Stimulated activated CD8-positive, alpha-beta memory T cell treated with anti-CD3 and anti-CD28 coated beads, Interleukin-4, amount 100 ng/mL, for 48 hours (primary cell): Measurements from ENCODE around the gene IQUB.
"Not testable (repeated sequence)": the region's sequence is repeated elsewhere in the genome, so short reads cannot be mapped to it uniquely, and the experiment has no call there.

Experiments
- DNase-seq: peaks from one replicate; pipeline ENCODE4 v3.0.0-alpha.2; 2020

IQUB gene

DNA sequence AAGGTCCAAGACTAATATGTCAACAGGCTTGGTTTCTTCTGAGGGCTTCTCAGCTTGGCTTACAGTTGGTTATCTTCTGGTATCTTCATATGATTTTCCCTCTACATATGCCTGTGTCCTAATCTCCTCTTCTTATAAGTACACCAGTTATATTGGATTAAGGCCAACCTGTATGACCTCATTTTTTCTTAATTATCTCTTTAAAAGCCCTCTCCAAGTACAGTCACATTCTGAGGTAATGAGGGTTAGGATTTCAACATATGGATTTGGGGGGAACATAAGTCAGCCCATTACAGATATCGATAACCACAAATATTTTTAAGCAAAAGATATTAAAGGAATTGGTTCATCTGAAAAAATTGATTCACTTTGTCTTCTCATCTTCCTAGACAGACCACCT is 49.2 kb downstream of the IQUB start:
- DNase-seq = no peak

DNA sequence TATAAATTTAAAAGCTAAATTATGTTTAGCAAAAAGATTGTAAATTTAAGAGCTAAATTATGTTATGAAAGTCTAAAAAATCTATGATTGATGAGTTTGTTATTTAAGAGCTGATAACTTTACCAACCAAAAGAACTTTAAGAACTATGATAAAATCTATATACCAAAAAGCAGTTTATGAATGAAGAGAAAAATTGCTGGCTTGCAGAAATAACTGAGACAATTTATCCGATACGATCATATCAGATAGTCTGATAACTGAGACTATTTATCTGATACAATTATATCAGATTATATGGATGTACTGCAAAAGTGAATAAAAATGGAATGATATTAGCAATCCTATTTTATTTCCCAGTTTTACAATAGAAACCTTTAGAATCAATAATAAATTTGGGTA is 50.2 kb downstream of the IQUB start:
- no peak for DNase-seq

- no peak for DNase-seq
These were observed 54.3 kb downstream of the IQUB start for GRCh38 chr7:123480107-123480506.

- DNase-seq = not testable (repeated sequence)
These were observed 56.3 kb downstream of the IQUB start for GRCh38 chr7:123478056-123478455.

DNA sequence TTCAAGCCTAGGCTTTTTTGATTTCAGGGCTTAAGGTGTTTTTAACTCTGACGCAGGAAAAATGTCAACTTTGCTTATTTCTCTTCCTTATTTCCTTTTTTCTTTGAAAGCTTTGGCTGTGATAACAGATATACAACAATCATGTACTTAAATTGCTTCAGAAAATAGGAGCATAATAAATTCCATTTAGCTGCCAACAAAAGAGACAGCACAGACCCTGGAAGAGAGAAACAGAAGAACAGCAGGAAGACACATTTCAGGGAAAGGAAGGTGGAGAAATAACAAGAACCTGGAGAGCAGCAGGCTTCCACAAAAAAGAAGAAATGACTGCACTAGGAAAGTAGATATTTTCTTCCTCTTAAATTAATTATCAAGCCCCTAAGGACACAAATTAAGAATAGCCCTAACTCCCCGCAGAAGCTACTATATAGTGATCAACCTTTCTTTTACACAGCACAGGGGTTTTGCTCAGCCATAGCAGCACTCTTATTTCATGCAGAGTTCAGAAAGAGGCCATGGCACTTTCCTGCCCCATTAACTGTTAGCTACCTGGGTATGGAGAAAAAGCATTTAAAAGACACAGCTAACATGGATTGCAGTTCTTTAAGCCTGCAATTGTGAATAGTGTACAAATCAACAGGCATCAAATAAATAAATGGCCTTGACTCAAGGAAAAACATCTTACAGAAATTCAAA is 61.5 kb downstream of the IQUB start:
- DNase-seq = no peak

DNA sequence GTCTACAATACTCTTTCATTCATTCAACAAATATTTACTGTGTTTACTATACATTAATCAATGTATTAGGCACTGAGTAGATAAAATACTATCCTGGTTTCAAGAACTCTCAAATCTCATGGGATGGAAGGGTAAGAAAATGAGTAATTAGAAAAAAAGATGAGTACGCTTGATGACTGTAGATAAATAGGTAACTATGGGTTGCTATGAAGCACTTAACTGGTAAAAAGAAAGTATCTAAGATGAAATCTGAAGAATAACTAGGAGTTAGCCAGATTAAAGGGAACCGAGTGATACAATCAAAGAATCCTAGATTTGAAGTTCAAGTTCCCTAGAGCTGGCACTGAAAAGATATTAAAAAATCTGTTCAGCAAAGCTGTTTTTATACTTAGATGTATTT is 62.1 kb downstream of the IQUB start:
- no peak for DNase-seq

DNA sequence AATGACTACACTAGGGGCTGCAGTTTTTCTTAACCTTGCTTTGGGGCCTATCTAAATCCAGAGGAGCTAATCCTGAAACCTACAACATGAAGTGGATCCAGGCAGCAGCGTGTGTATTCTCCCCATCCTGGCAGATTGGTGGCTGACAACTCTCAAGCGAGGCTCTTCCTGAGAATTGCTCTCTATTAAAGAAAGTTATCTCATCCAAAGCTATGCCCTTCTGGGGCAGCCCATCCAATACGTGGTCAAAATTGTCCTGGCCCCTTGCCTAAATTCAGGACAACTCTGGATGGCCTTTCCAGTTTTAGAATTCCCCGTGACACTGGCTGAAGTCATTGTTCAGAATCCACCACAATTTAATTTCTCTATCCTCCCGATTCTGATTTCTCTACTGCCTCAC is 66.1 kb downstream of the IQUB start:
- DNase-seq = no peak

DNA sequence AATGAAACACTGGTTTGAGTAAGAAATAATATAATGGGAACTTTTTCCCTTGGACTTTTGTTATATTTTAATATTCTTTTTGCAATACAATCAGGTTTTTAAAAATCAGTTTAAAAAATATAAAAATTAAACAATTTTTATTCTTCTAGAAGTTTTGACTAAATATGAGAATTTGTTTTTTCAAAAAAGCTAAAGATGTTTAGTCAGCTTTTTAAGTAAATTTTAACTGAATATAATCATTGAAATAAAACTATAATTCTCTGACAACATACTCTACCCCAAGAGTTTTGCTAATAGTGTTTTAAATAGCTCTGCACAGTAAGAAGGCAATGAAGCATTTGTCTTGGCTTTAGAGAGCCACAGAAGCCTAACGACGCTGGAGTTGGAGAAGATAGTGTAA is 70.5 kb downstream of the IQUB start:
- no peak for DNase-seq

GRCh38 chr7:123460616-123461015 is 73.8 kb downstream of the IQUB start:
- no peak for DNase-seq

GRCh38 chr7:123455965-123456470 is 78.4 kb downstream of the IQUB start:
- DNase-seq = no peak

- no peak for DNase-seq
These were observed 94.3 kb downstream of the IQUB start for GRCh38 chr7:123440101-123440548.

DNA sequence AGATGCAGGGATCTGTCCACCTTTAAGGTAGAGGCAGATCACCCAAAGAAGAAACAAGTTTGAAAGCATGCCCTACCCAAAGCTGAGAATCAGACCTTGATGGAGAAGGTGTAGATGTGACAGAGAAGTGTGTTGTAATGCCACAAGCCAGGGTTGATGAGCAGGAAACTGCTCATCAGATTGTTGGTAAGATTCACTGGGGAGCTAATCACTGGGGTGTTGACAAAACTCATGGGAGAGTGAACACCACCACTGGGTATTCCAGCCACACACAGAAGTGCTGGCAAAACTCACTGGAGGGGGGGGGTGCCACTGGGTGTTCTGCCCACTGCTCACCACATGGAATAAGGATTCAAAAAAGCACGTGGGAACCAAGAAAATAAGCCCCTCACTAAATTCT is 95.2 kb downstream of the IQUB start:
- no peak for DNase-seq

DNA sequence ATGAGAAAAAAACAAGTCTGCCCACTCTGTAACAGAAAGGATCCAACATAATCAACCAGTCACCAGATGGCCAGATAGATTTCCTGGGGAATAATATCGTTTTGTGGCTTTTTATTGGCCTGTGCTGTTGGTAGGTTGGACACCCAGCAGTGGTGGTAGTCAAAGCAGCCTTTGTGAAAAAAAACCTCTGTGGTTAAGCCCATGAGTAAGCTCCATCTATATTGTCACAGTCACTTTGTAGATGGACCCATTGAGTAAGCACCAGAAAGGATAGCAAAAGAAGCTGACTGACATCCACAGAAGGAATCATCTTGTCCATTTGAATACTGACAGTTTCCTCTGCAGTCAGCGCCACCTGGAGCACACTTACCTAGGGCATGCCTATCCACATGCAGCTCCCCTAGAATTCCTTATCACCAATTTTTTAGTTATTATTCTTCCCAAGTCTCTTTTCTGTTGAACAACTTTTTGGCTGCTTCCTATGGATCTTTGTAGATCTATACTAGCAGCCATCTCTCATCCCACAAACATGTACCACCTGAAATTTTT is 96.9 kb downstream of the IQUB start:
- no peak for DNase-seq

DNA sequence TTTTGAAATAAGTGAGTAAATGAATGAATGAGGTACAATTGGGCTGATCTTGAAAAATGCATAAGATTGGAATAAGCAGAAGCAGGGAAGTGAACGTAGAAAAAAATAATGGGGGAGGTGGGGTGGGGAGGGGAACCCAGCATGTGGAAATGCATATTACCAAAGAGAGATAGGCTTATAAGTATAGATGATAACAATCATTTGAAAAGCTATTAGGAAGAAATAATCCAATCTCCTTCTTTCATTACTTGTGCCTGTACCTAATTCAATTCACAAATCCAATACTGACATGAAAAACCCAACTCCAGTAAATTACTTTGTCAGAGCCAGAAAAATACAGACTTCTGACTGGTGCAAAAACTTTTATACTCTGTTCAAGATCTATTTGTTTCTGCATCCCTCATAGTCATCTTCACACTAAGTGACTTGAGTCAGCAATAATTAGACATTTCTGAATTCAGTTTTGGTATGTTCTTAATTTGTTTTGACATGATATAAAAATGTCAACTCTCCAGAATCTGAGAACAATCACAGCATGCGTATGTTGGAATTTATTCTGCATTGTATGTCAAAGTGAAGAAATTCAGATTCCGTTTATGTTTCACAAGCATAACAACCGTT is 99.2 kb downstream of the IQUB start:
- no peak for DNase-seq

DNA sequence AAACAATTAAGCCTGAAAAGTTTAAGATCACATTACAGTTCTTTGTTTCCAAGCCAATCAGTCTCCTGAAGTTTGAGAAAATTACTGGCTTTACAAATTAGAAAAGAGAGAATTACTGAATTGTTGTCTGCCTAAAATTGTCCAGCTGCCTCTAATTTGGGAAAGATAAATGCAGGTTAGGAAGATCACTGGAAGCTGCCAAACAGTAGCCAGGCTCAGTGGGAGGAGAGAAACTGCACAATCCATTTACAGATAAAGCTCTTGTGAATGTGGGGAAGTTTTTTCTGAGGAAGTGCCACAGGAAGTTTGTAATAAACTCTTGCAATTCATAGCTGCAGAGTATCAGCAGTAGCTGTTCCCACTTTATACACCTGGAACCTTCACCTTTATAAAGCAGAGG is 100.7 kb downstream of the IQUB start:
- DNase-seq = no peak

- DNase-seq = no peak
These were observed 101.8 kb downstream of the IQUB start for GRCh38 chr7:123432601-123433000.

- DNase-seq = no peak
These were observed 103.2 kb downstream of the IQUB start for GRCh38 chr7:123431075-123431614.

GRCh38 chr7:123425246-123425645 is 109.1 kb downstream of the IQUB start:
- no peak for DNase-seq

DNA sequence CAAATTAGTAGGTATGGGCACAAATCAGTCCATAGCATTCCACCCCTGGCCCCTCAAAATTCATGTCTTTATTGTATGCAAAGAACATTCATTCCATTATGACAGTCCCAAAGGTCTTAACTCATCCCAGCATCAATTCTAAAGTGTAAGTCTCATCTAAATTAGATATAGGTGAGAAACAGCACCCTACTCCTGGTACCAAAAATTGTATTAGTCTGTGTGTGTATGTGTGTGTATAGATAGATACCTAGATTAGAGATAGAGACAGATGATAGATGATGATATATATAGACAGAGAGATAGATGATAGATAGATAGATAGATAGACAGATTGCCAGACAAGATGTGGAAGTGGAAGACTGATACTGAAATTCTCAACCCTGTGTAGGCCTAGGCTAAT is 109.9 kb downstream of the IQUB start:
- no peak for DNase-seq

DNA sequence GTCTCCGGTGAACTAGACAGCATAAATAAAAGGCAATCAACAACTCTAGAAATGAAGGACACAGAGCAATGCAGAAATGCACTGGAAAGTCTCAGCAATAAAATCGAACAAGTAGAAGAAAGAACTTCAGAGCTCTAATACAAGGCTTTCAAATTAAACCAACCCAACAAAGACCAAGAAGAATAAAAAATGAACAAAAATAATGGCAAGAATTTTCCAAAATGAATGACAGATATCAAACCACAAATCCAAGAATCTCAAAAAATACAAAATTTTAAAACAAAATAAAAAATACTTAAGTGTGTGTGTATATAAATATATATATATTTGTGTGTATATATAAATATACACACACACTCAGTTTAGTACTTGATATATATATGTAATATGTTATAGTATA is 110.8 kb downstream of the IQUB start:
- no peak for DNase-seq

GRCh38 chr7:123417580-123417979 is 116.8 kb downstream of the IQUB start:
- DNase-seq = no peak

- no peak for DNase-seq
These were observed 118.8 kb downstream of the IQUB start for GRCh38 chr7:123415625-123416024.

GRCh38 chr7:123410273-123410904 is 124.0 kb downstream of the IQUB start:
- DNase-seq = no peak

GRCh38 chr7:123407951-123408350 is 126.4 kb downstream of the IQUB start:
- DNase-seq = not testable (repeated sequence)
